GM19324 (cell line): Measurements from ENCODE around the gene PDE9A.

Experiments
- ATAC-seq: cut with Tn5 transposase; IDR thresholded peaks from one replicate; pipeline ENCODE4 v1.9.1; 2021; ENCODE audit warnings: mild to moderate bottlenecking, moderate library complexity; ENCODE audit not compliant: unreplicated experiment, low FRiP score

PDE9A gene

GRCh38 chr21:42753804-42754203 is 100.4 kb downstream of the PDE9A start:
- ATAC-seq: no peak

GRCh38 chr21:42754270-42754933 is 101.0 kb downstream of the PDE9A start:
- ATAC-seq: no peak

GRCh38 chr21:42755031-42755665 is 101.7 kb downstream of the PDE9A start:
- no peak for ATAC-seq

GRCh38 chr21:42755766-42756579 is 102.6 kb downstream of the PDE9A start:
- no peak for ATAC-seq

- ATAC-seq: no peak
Observed at GRCh38 chr21:42756580-42757250, 103.3 kb downstream of the PDE9A start.

- no peak for ATAC-seq
Observed at GRCh38 chr21:42757422-42757821, 104.0 kb downstream of the PDE9A start.

GRCh38 chr21:42757826-42758655 is 104.6 kb downstream of the PDE9A start:
- ATAC-seq: no peak

GRCh38 chr21:42758721-42759593 is 105.5 kb downstream of the PDE9A start:
- ATAC-seq: no peak

- ATAC-seq: no peak
Observed at GRCh38 chr21:42759594-42759927, 106.1 kb downstream of the PDE9A start.

GRCh38 chr21:42760361-42760950 is 107.0 kb downstream of the PDE9A start:
- ATAC-seq: no peak

- ATAC-seq: no peak
Observed at GRCh38 chr21:42760951-42761751, 107.7 kb downstream of the PDE9A start.

GRCh38 chr21:42761776-42762335 is 108.4 kb downstream of the PDE9A start:
- ATAC-seq: no peak

GRCh38 chr21:42763581-42764442 is 110.4 kb downstream of the PDE9A start:
- no peak for ATAC-seq

- ATAC-seq: no peak
Observed at GRCh38 chr21:42764443-42764760, 111.0 kb downstream of the PDE9A start.

GRCh38 chr21:42764883-42765282 is 111.5 kb downstream of the PDE9A start:
- no peak for ATAC-seq

- ATAC-seq: no peak
Observed at GRCh38 chr21:42765656-42766055, 112.2 kb downstream of the PDE9A start.
